Suprapubic skin (tissue), 4 donors: Measurements from ENCODE around the gene LCN12. TPM values are rescaled to one million over a fixed set of nuclear protein-coding genes. Genes with fewer than 3 reads are reported as not detected.

Experiments
- DNase-seq, 2 donors: peaks; one replicate each; pipeline ENCODE4 v3.0.0-alpha.2; 2019; ENCODE audit warnings: low spot score in 2 of 2
- H3K27ac ChIP-seq: fragments of 200-600 bp; sonication (generic); one replicate; pipeline ENCODE4 v1.5.1; 2019
- H3K27me3 ChIP-seq: fragments of 200-600 bp; sonication (generic); one replicate; pipeline ENCODE4 v1.5.1; 2019
- H3K36me3 ChIP-seq: fragments of 200-600 bp; sonication (generic); one replicate; pipeline ENCODE4 v1.5.1; 2019
- H3K4me1 ChIP-seq: fragments of 200-600 bp; sonication (generic); one replicate; pipeline ENCODE4 v1.5.1; 2019
- H3K4me3 ChIP-seq: fragments of 200-600 bp; sonication (generic); one replicate; pipeline ENCODE4 v1.5.1; 2019; ENCODE audit warnings: mild to moderate bottlenecking
- H3K9me3 ChIP-seq: fragments of 200-600 bp; sonication (generic); one replicate; pipeline ENCODE4 v1.5.1; 2019
- CTCF ChIP-seq, 2 donors: fragments of 200-600 bp in 1 of 2; fragments of 450-650 bp in 1 of 2; sonication (generic) in 1 of 2; IDR thresholded peaks; one replicate each; pipeline ENCODE4 v1.5.1; 2016 to 2019; ENCODE audit warnings: antibody characterized with exemption in 2 of 2, mild to moderate bottlenecking in 1 of 2, moderate library complexity in 1 of 2
- EP300 ChIP-seq: sonication (generic); formaldehyde crosslinking; IDR thresholded peaks from one replicate; pipeline ENCODE4 v1.6.1; 2017; ENCODE audit warnings: antibody characterized with exemption
- POLR2A ChIP-seq, 2 donors: fragments of 450-650 bp; IDR thresholded peaks; one replicate each; pipeline ENCODE4 v1.6.1; 2017; ENCODE audit warnings: antibody characterized with exemption in 2 of 2, mild to moderate bottlenecking in 2 of 2, moderate library complexity in 2 of 2
- POLR2AphosphoS5 ChIP-seq, 3 donors: sonication (generic); formaldehyde crosslinking; IDR thresholded peaks; one replicate each; pipeline ENCODE4 v1.6.1; 2017; ENCODE audit warnings: antibody characterized with exemption in 3 of 3
- WGBS: methylation state at CpG from one replicate; pipeline ENCODE4 v1.1.5; 2018; 5-methylcytosine and 5-hydroxymethylcytosine counted together
- total RNA-seq, 4 donors: library from RNA; depleted of rRNA; stranded (reverse); fragments of >200 nt; gene quantifications; one replicate each; pipeline ENCODE4 v1.1.0, GENCODE V29; 2016

Gene LCN12
- total RNA-seq, 4 donors from 2014 or later: 3.7 TPM; not detected in 3

DNA sequence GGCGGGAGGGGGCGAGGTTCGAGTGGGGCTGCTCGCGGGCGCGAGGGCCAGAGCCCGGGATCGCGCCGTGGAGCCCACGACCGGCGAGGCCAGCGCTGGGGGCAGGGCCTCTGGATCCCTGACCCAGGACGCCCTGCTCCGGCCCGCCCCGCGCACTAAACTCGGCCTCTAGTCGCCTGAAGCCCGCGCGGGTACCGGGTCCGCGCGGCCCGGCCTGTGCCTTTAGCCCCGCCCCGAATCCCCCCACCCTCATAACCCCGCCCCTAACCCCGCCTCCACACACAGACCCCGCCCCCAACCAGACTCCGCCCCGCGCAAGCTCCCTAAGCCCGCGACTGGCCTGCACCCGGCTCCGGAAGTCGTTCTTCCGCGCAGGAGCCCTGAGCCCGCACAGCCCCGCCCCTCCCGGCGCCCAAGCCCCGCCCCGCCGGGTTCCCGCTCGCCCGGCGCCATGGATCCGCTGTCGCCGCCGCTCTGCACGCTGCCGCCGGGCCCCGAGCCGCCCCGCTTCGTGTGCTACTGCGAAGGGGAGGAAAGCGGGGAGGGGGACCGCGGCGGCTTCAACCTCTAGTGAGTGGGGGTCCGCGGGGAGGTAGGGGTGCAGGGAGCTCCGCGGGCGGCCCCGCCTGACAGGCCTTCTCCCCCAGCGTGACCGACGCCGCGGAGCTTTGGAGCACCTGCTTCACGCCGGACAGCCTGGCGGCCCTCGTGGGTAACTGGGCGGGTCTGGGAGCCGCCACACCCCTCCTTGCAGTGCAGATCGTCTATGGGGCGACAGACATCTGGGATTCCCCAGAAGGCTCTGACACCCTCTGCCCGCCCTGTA lies 40.1 kb downstream of the LCN12 start, which contains the start of gene PAXX:
Gene PAXX, plus strand, starts transcription at position 430 of the 826 bp plus-strand sequence. Its CDS starts 22 bp downstream, at position 452.
- Histone ChIP-seq H3K27me3 (no peaks in the 10 kb centered on the region), H3K4me1 (peaks cover 56% of the 10 kb centered on the region), H3K27ac (peak within 1 kb of the TSS; percentile 82), H3K4me3 (peak within 1 kb of the TSS; percentile 82), H3K9me3 (no peaks in the 10 kb centered on the region), H3K36me3 (no peaks in the 10 kb centered on the region)
- under 1% methylated on average over 26 of the region's 92 CpGs for WGBS
- TF ChIP-seq POLR2A (IDR thresholded peaks at IDR 0.05) (no peak), CTCF (IDR thresholded peaks at IDR 0.05) (no peak), POLR2AphosphoS5 (IDR thresholded peaks at IDR 0.05) (no peak), EP300 (no peak)
- peak; percentile 92 to 93 for DNase-seq

DNA sequence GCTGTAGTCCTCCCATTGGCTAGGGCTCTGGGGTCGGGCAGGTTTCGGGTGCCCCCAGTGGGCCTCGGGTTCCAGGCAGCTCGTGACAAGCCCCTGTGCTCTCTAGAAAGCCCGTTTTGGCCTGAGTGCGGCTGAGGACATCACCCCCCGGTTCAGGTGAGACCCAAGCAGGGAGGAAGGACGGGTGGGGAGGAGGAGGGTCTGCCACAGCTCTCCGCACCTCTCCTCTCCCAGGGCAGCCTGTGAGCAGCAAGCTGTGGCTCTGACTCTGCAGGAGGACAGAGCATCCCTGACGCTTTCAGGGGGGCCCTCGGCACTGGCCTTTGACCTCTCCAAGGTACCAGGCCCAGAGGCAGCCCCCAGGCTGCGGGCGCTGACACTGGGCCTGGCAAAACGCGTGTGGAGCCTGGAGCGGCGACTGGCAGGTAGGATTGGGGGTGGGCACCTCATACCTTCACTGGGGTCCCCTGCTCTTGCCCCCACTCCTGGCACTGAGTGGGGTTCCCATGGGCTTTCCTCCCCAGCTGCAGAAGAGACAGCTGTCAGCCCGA lies 40.8 kb downstream of the LCN12 start:
- Histone ChIP-seq H3K27me3 (peaks cover 4% of the 10 kb centered on the region), H3K36me3 (no peaks in the 10 kb centered on the region), H3K4me1 (peaks cover 63% of the 10 kb centered on the region), H3K9me3 (no peaks in the 10 kb centered on the region), H3K27ac (peak overlapping the region; percentile 82), H3K4me3 (peak overlapping the region; percentile 82)
- no peak for TF ChIP-seq POLR2A (IDR thresholded peaks at IDR 0.05)
- TF ChIP-seq POLR2AphosphoS5 (IDR thresholded peaks at IDR 0.05): no peak
- no peak for TF ChIP-seq EP300
- TF ChIP-seq CTCF (IDR thresholded peaks at IDR 0.05): no peak
- WGBS: 40% methylated on average over 1 of the region's 18 CpGs
- DNase-seq: no peak

- H3K4me3 ChIP-seq: peak overlapping the region; percentile 33
- peaks cover 64% of the 10 kb centered on the region for H3K4me1 ChIP-seq
- no peaks in the 10 kb centered on the region for H3K36me3 ChIP-seq
- peaks cover 4% of the 10 kb centered on the region for H3K27me3 ChIP-seq
- no peak overlapping the region for H3K27ac ChIP-seq
- no CpG with 5 or more reads among the region's 54 CpGs for WGBS
- TF ChIP-seq POLR2A (IDR thresholded peaks at IDR 0.05): no peak
- no peak for TF ChIP-seq EP300
- no peak for TF ChIP-seq POLR2AphosphoS5 (IDR thresholded peaks at IDR 0.05)
- TF ChIP-seq CTCF (IDR thresholded peaks at IDR 0.05): no peak
- DNase-seq: no peak
- H3K9me3 ChIP-seq: no peaks in the 10 kb centered on the region
Observed at GRCh38 chr9:136994180-136994887, 42.3 kb downstream of the LCN12 start.

DNA sequence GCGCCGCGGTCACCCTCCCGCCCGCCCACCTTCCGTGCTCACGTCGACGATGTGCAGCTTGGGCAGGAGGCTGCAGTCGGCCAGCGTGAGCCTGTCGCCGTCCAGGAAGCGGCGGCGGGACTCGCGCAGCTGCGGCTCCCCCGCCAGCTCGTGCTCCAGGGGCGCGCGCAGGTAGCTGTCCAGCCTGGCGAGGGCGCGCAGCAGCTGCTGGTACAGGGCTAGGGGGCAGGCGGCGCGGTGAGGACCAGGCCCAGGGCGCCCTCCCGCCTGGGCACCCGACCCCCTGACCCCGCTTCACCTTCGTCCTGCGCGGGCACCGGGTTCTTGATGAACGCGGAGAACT lies 42.8 kb downstream of the LCN12 start:
- peak overlapping the region; percentile 33 for H3K4me3 ChIP-seq

More for the DNA sequence above, 42.8 kb downstream of the LCN12 start:
- Histone ChIP-seq H3K27ac (no peak overlapping the region), H3K9me3 (no peaks in the 10 kb centered on the region), H3K36me3 (no peaks in the 10 kb centered on the region), H3K27me3 (peaks cover 4% of the 10 kb centered on the region), H3K4me1 (peaks cover 64% of the 10 kb centered on the region)
- no CpG with 5 or more reads among the region's 40 CpGs for WGBS
- no peak for DNase-seq
- TF ChIP-seq POLR2AphosphoS5 (IDR thresholded peaks at IDR 0.05) (no peak), EP300 (no peak), CTCF (IDR thresholded peaks at IDR 0.05) (no peak), POLR2A (IDR thresholded peaks at IDR 0.05) (no peak)
